OCI-LY1 (cell line): Measurements from ENCODE around the gene GPX3.

Experiments used
- CTCF ChIP-seq: fragments of 200-600 bp; sonication (generic), shearing (Covaris generic); IDR thresholded peaks from 2 replicates; pipeline ENCODE4 v1.5.1; 2017; ENCODE audit warnings: mild to moderate bottlenecking, antibody characterized with exemption, low read length, moderate library complexity, mixed read lengths
- EZH2 ChIP-seq: fragments of 200-600 bp; sonication (generic), shearing (Covaris generic); IDR thresholded peaks from 2 replicates; pipeline ENCODE4 v1.8.0; 2017; ENCODE audit warnings: borderline replicate concordance, mixed run types, mild to moderate bottlenecking, antibody characterized with exemption, low read length, moderate library complexity, mixed read lengths

DNA sequence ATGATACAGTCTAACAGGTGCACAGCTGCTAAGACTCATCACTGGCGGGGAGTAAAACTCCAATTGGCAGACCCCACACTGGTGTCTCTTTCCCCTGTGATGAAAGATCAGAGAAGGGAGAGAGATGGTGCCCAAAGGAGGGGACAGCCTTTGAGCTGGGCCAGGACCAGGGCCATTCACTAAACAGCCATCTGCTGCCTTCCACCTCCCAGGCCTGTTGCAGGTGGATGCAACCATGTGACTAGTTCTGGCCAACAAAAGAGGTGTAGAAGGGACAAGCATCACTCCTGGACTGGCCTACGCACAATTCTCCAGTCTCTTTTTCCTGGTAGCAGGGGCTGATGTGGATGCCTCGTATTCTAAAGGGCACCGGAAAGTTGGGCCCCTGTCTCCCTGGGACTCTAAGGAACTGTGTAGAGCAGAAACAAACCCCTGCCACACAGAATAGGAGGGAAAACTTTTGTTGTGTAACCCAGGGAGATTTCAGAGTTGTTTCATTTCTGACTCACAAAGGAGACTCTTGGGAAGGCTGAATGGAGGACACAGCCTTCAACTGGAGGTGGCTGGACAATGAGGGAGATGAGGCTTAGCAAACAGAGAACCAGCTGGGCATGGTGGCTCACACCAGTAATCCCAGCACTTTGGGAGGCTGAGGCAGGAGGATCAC is 33.5 kb downstream of the GPX3 start:
- TF ChIP-seq CTCF (no peak), EZH2 (no peak)
